DND-41 (cell line): ENCODE results near the gene NR6A1.

ENCODE experiments used
- ATAC-seq: fragments of 200-7000 bp; cut with Tn5 transposase; 3 replicates; pipeline ENCODE4 v1.9.1; 2021; ENCODE audit warnings: low read depth; ENCODE audit not compliant: insufficient read depth
- DNase-seq: peaks from one replicate; pipeline ENCODE4 v3.0.0-alpha.2; 2020
- H2AFZ ChIP-seq: 2 replicates; pipeline ENCODE4 v1.6.0; 2012; ENCODE audit warnings: low read depth, low read length
- H3K27ac ChIP-seq: 2 replicates; pipeline ENCODE4 v1.5.1; 2012; ENCODE audit warnings: low read length, inconsistent platforms
- H3K27me3 ChIP-seq: fragments of 200-600 bp; sonication (generic); 2 replicates; pipeline ENCODE4 v1.6.0; 2012; ENCODE audit warnings: low read length, mild to moderate bottlenecking, inconsistent platforms; ENCODE audit not compliant: insufficient read depth, poor library complexity
- H3K36me3 ChIP-seq: 2 replicates; pipeline ENCODE4 v1.5.1; 2012; ENCODE audit warnings: low read length, inconsistent platforms; ENCODE audit not compliant: insufficient read depth
- H3K4me1 ChIP-seq: 2 replicates; pipeline ENCODE4 v1.5.1; 2012; ENCODE audit warnings: mild to moderate bottlenecking, low read length; ENCODE audit not compliant: insufficient read depth
- H3K4me2 ChIP-seq: 2 replicates; pipeline ENCODE4 v1.6.0; 2012; ENCODE audit warnings: mild to moderate bottlenecking, moderate library complexity, low read length, inconsistent platforms; ENCODE audit not compliant: insufficient read depth
- H3K4me3 ChIP-seq, 2 experiments: fragments of 200-600 bp in 1 of 2; shearing (Covaris generic) in 1 of 2; 2 replicates each; pipeline ENCODE4 v1.5.1; 2012 to 2016; ENCODE audit warnings: inconsistent platforms in 2 of 2, low read length in 2 of 2, mild to moderate bottlenecking in 2 of 2, low read depth in 1 of 2, moderate library complexity in 1 of 2
- H3K79me2 ChIP-seq: 2 replicates; pipeline ENCODE4 v1.6.0; 2012; ENCODE audit warnings: low read length, inconsistent platforms; ENCODE audit not compliant: insufficient read depth
- H3K9ac ChIP-seq: 2 replicates; pipeline ENCODE4 v1.6.0; 2012; ENCODE audit warnings: low read depth, mild to moderate bottlenecking, inconsistent platforms, low read length, moderate library complexity
- H3K9me3 ChIP-seq: 2 replicates; pipeline ENCODE4 v1.5.1; 2012; ENCODE audit warnings: low read length, moderate library complexity, mild to moderate bottlenecking, inconsistent platforms; ENCODE audit not compliant: insufficient read depth, severe bottlenecking
- H4K20me1 ChIP-seq: 2 replicates; pipeline ENCODE4 v1.6.0; 2012; ENCODE audit warnings: low read length; ENCODE audit not compliant: insufficient read depth
- EZH2 ChIP-seq: IDR thresholded peaks from 3 replicates; pipeline ENCODE4 v1.6.1; 2012; ENCODE audit warnings: borderline replicate concordance, low read depth, mild to moderate bottlenecking, moderate library complexity, low read length, inconsistent platforms; ENCODE audit not compliant: severe bottlenecking
- TF ChIP-seq, protein P1 (sequence below): IDR thresholded peaks from 2 replicates; pipeline ENCODE4 v1.5.1; 2012; ENCODE audit warnings: borderline replicate concordance, low read length, moderate library complexity, mild to moderate bottlenecking; ENCODE audit not compliant: poor library complexity, severe bottlenecking; ENCODE audit errors: extremely low read depth

Gene NR6A1

DNA sequence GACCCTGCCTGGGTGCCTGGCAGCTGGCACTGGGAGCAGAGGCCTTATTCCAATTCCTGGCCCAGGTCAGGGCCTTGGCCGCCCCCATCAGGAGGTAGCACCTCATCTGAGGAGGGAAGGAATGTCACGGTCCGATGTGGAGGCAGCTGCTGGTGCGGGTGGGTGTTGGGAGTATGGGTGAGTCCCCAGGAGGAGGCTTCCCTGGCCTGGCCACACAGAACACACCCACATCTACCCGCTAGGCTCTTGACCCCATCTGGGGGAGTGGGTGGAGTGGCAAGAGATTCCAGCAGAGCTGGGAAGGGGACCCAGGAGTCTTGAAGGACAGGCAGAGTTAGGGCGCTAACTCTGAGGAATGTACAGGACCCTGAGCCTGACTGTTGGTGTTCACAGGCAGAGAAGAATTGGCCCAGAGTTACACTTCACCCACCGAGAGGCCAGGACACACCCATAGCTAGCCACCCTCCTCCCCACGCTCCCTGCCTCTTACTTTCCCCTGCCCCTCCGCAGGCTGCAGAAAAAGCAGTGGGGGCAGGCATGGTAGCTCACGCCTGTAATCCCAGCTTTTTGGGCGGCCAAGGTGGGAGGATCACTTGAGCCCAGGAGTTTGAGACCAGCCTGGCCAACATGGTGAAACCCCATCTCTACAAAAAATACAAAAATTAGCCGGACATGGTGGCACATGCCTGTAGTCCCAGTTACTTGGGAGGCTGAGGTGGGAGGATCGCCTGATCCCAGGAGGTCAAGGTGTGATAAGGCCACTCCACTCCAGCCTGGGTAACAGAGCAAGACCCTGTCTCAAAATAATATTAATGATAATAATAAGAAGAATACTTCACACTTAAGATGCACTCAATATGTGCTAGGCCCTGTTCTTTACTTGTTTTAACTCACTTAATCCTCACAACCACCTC lies 11.8 kb upstream of the NR6A1 start:
- no peaks in the 10 kb centered on the region for H3K27me3 ChIP-seq
- DNase-seq (no peak), ATAC-seq (no peak)
- no peaks in the 10 kb centered on the region for H3K36me3 ChIP-seq
- no peak overlapping the region for H3K4me2 ChIP-seq
- TF ChIP-seq EZH2, result no peak
- TF ChIP-seq, protein P1, sequence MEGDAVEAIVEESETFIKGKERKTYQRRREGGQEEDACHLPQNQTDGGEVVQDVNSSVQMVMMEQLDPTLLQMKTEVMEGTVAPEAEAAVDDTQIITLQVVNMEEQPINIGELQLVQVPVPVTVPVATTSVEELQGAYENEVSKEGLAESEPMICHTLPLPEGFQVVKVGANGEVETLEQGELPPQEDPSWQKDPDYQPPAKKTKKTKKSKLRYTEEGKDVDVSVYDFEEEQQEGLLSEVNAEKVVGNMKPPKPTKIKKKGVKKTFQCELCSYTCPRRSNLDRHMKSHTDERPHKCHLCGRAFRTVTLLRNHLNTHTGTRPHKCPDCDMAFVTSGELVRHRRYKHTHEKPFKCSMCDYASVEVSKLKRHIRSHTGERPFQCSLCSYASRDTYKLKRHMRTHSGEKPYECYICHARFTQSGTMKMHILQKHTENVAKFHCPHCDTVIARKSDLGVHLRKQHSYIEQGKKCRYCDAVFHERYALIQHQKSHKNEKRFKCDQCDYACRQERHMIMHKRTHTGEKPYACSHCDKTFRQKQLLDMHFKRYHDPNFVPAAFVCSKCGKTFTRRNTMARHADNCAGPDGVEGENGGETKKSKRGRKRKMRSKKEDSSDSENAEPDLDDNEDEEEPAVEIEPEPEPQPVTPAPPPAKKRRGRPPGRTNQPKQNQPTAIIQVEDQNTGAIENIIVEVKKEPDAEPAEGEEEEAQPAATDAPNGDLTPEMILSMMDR, result no peak
- H3K4me1 ChIP-seq, result no peaks in the 10 kb centered on the region
- no peak overlapping the region for H3K9ac ChIP-seq
- H2AFZ ChIP-seq, result no peak overlapping the region
- H3K9me3 ChIP-seq, result no peaks in the 10 kb centered on the region
- no peaks in the 10 kb centered on the region for H3K79me2 ChIP-seq
- H4K20me1 ChIP-seq, result no peaks in the 10 kb centered on the region
- no peak overlapping the region for H3K4me3 ChIP-seq
- H3K27ac ChIP-seq, result no peak overlapping the region

DNA sequence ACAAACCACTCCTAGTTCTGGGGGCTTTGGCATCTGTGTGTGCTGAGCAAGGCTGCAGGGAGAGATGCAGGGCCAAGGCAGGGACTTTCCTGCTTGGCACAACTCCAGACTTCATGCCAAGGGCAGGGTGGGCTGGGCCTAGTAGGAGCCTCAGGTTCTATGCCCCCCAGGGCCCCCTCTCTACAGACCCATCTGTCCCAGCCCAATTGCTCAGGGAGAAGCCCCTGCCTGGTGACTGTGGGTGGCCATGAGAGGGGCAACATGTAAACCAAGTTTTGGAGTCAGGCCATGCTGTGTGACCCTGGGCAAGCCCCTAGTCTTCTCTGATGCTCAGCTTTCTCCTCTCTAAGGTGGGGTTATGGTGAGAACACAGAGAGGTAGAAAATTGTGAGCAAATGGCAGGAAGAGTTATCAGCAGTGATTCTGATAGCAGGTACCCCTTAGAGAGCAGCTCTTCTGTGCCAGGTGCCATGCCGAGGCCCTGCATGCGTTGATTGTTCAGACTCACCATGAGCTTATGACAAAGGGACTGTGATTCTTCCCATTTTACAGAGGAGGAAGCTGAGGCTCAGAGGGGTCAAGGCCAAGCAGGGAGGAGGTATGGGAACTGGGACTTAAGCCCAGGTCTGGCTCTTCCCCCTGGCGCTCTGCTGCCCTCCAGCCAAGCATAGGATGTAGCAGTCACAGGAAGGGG lies 11.0 kb upstream of the NR6A1 start:
- no peak overlapping the region for H3K4me3 ChIP-seq
- ATAC-seq, result no peak
- no peak overlapping the region for H3K9ac ChIP-seq
- no peaks in the 10 kb centered on the region for H3K79me2 ChIP-seq
- no peak overlapping the region for H2AFZ ChIP-seq
- no peaks in the 10 kb centered on the region for H3K9me3 ChIP-seq
- no peak overlapping the region for H3K27ac ChIP-seq
- DNase-seq, result no peak
- TF ChIP-seq, protein P1, result no peak
- TF ChIP-seq EZH2, result no peak
- H4K20me1 ChIP-seq, result no peaks in the 10 kb centered on the region
- H3K36me3 ChIP-seq, result no peaks in the 10 kb centered on the region
- no peaks in the 10 kb centered on the region for H3K27me3 ChIP-seq
- H3K4me1 ChIP-seq, result no peaks in the 10 kb centered on the region
- H3K4me2 ChIP-seq, result no peak overlapping the region

DNA sequence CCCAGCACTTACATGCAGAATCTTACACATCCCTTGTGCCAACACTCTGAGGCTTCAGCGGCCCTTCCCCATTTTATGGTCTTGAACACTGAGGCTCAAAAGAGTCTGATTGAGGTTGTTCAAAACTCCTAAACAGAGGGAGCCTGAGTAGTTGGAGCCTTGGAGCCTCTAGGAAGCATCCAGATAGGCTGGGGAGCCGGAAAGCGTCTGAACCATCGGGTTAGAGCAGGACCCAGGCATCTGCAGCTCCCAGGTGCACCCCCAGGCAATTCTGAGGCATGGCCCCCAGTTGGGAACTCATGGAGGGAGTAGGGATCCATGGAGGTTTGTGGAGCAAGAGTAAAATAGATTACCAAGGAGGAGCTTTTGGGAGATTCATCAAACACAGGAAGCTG lies 9.6 kb upstream of the NR6A1 start:
- no peak overlapping the region for H3K4me2 ChIP-seq
- no peak overlapping the region for H2AFZ ChIP-seq
- no peaks in the 10 kb centered on the region for H3K4me1 ChIP-seq
- H3K36me3 ChIP-seq, result no peaks in the 10 kb centered on the region
- TF ChIP-seq, protein P1, result no peak
- TF ChIP-seq EZH2, result no peak
- ATAC-seq (no peak), DNase-seq (no peak)
- H3K9ac ChIP-seq, result no peak overlapping the region
- no peak overlapping the region for H3K27ac ChIP-seq
- no peak overlapping the region for H3K4me3 ChIP-seq
- H4K20me1 ChIP-seq, result no peaks in the 10 kb centered on the region
- H3K27me3 ChIP-seq, result no peaks in the 10 kb centered on the region
- H3K9me3 ChIP-seq, result no peaks in the 10 kb centered on the region
- H3K79me2 ChIP-seq, result no peaks in the 10 kb centered on the region
